Limb (tissue), 2 donors: Measurements from ENCODE around the gene TGM5.
"Not testable (repeated sequence)": the region's sequence is repeated elsewhere in the genome, so short reads cannot be mapped to it uniquely, and the experiment has no call there.

Source experiments
- DNase-seq, 2 donors: peaks; one replicate each; pipeline ENCODE4 v3.0.0-alpha.2; 2016; ENCODE audit errors: extremely low spot score in 2 of 2

TGM5 gene

GRCh38 chr15:43276563-43277200, 10.0 kb upstream of the TGM5 start:
- no peak for DNase-seq

GRCh38 chr15:43275740-43276562, 9.2 kb upstream of the TGM5 start:
- no peak for DNase-seq

GRCh38 chr15:43274136-43274535, 7.4 kb upstream of the TGM5 start:
- DNase-seq, result no peak

GRCh38 chr15:43273243-43273642, 6.5 kb upstream of the TGM5 start:
- no peak for DNase-seq

GRCh38 chr15:43271908-43272307, 5.2 kb upstream of the TGM5 start:
- not testable (repeated sequence) for DNase-seq

- DNase-seq, result no peak
Observed at GRCh38 chr15:43270676-43271306, 4.1 kb upstream of the TGM5 start.

GRCh38 chr15:43270113-43270665, 3.5 kb upstream of the TGM5 start:
- DNase-seq, result no peak

GRCh38 chr15:43268111-43269105, 1.7 kb upstream of the TGM5 start:
- no peak for DNase-seq

GRCh38 chr15:43267439-43267838, 711 bp upstream of the TGM5 start:
- no peak for DNase-seq

GRCh38 chr15:43266386-43266785, 342 bp downstream of the TGM5 start:
- no peak for DNase-seq

- DNase-seq, result no peak
Observed at GRCh38 chr15:43260011-43260615, 6.6 kb downstream of the TGM5 start.

GRCh38 chr15:43258781-43259180, 7.9 kb downstream of the TGM5 start:
- DNase-seq, result no peak

GRCh38 chr15:43256341-43256740, 10.4 kb downstream of the TGM5 start:
- DNase-seq, result no peak

GRCh38 chr15:43255376-43255775, 11.4 kb downstream of the TGM5 start:
- no peak for DNase-seq

GRCh38 chr15:43253431-43254403, 13.0 kb downstream of the TGM5 start:
- no peak for DNase-seq

GRCh38 chr15:43251871-43252250, 14.9 kb downstream of the TGM5 start:
- no peak for DNase-seq

- no peak for DNase-seq
Observed at GRCh38 chr15:43251185-43251870, 15.4 kb downstream of the TGM5 start.

- no peak for DNase-seq
Observed at GRCh38 chr15:43250785-43251184, 15.9 kb downstream of the TGM5 start.

- no peak for DNase-seq
Observed at GRCh38 chr15:43249699-43250203, 17.0 kb downstream of the TGM5 start.
